ENCODE data around the gene MAP2K6. TPM values are rescaled to one million over a fixed set of nuclear protein-coding genes. Genes with fewer than 3 reads are reported as not detected.
A peak's percentile ranks its signal among the peaks of the same experiment; 100 is the strongest.

MAP2K6 gene
- total RNA-seq, 2 experiments from 2014 or later, result 2.4 to 2.7 TPM

DNA sequence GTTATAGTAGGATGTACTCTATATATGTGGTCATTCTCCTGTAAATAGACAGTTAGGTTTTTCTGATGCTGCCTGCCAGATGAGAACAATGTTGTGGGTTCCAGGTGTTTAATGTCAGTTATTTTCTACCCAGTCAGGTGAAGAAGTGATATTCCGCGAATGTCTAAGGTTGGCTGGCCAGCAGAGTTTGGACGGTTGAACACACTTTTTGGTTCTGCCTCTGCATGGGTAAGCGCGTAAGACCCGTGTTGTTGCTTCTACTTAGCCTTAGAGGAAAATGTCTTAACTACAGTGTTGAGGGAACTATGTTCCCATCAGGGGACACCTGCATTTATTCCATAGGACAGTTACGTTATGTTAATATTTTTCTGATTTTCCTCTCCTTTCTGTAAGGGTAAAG, 162.6 kb downstream of the MAP2K6 start:
- Mint-ChIP-seq H3K9me3 (no peaks in the 10 kb centered on the region), H3K27me3 (ENCODE audit: low read depth) (peaks cover 9% of the 10 kb centered on the region), H3K36me3 (ENCODE audit: low read depth) (no peaks in the 10 kb centered on the region), H3K4me3 (no peak overlapping the region), H3K27ac (no peak overlapping the region), H3K4me1 (ENCODE audit: low read depth) (peaks cover 7% of the 10 kb centered on the region)
- no peak for DNase-seq
- intact Hi-C loops (cut with micrococcal nuclease), result no loop called here
- CTCF ChIA-PET, result no interaction called here

GRCh38 chr17:69578385-69578936, 164.0 kb downstream of the MAP2K6 start:
- intact Hi-C loops (cut with micrococcal nuclease), result no loop called here
- Mint-ChIP-seq H3K9me3 (no peaks in the 10 kb centered on the region), H3K27ac (no peak overlapping the region), H3K27me3 (ENCODE audit: low read depth) (peaks cover 9% of the 10 kb centered on the region), H3K4me3 (no peak overlapping the region), H3K4me1 (ENCODE audit: low read depth) (peaks cover 7% of the 10 kb centered on the region), H3K36me3 (ENCODE audit: low read depth) (no peaks in the 10 kb centered on the region)
- DNase-seq, result no peak
- CTCF ChIA-PET, result no interaction called here

GRCh38 chr17:69579961-69580677, 165.6 kb downstream of the MAP2K6 start:
- Mint-ChIP-seq H3K36me3 (ENCODE audit: low read depth) (no peaks in the 10 kb centered on the region), H3K4me1 (ENCODE audit: low read depth) (peaks cover 7% of the 10 kb centered on the region), H3K27ac (no peak overlapping the region), H3K4me3 (no peak overlapping the region), H3K27me3 (ENCODE audit: low read depth) (peaks cover 9% of the 10 kb centered on the region), H3K9me3 (no peaks in the 10 kb centered on the region)
- DNase-seq, result no peak
- CTCF ChIA-PET, result no interaction called here
- intact Hi-C loops (cut with micrococcal nuclease), result no loop called here

- Mint-ChIP-seq H3K36me3 (ENCODE audit: low read depth) (no peaks in the 10 kb centered on the region), H3K4me1 (ENCODE audit: low read depth) (peaks cover 7% of the 10 kb centered on the region), H3K9me3 (no peaks in the 10 kb centered on the region), H3K4me3 (peak overlapping the region; percentile 61), H3K27me3 (ENCODE audit: low read depth) (peaks cover 9% of the 10 kb centered on the region), H3K27ac (peak overlapping the region; percentile 26)
- intact Hi-C loops (cut with micrococcal nuclease), result no loop called here
- DNase-seq, result peak; percentile 37
- CTCF ChIA-PET, result interaction anchor here (0.5 to 1.0 kb wide), 3 partner anchors 12 to 560 kb away, joined by 3 to 4 read pairs (median 3); no protein-coding TSS in a partner anchor
These were observed 166.8 kb downstream of the MAP2K6 start for GRCh38 chr17:69581061-69581961.

- Mint-ChIP-seq H3K4me3 (no peak overlapping the region), H3K9me3 (no peaks in the 10 kb centered on the region), H3K36me3 (ENCODE audit: low read depth) (no peaks in the 10 kb centered on the region), H3K27ac (no peak overlapping the region), H3K4me1 (ENCODE audit: low read depth) (no peaks in the 10 kb centered on the region), H3K27me3 (ENCODE audit: low read depth) (peaks cover 5% of the 10 kb centered on the region)
- no peak for DNase-seq
- CTCF ChIA-PET, result no interaction called here
- intact Hi-C loops (cut with micrococcal nuclease), result no loop called here
These were observed 173.8 kb downstream of the MAP2K6 start for GRCh38 chr17:69588316-69588715.

DNA sequence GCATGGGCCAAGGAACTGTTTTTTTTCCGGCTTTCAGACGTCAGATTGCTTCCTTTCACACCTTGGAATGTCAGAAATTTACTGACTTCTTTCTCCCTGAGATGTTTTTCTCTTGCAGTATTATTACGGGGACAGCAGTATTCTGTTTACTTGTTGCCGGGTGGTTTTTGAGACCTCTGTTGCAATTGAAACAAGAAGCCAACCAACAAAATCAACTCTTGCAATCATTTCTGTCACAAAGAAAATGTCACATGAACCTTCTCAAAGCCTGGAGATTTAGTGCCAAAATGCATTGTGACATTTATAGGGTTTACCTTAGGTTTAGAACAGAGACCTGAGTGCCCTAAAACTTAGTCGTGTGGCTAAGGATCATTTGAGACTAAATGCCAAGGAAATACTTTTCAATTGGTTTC, 174.3 kb downstream of the MAP2K6 start:
- Mint-ChIP-seq H3K36me3 (ENCODE audit: low read depth) (no peaks in the 10 kb centered on the region), H3K27ac (no peak overlapping the region), H3K4me3 (no peak overlapping the region), H3K4me1 (ENCODE audit: low read depth) (no peaks in the 10 kb centered on the region), H3K27me3 (ENCODE audit: low read depth) (peaks cover 5% of the 10 kb centered on the region), H3K9me3 (no peaks in the 10 kb centered on the region)
- intact Hi-C loops (cut with micrococcal nuclease), result no loop called here
- DNase-seq, result no peak
- CTCF ChIA-PET, result no interaction called here

DNA sequence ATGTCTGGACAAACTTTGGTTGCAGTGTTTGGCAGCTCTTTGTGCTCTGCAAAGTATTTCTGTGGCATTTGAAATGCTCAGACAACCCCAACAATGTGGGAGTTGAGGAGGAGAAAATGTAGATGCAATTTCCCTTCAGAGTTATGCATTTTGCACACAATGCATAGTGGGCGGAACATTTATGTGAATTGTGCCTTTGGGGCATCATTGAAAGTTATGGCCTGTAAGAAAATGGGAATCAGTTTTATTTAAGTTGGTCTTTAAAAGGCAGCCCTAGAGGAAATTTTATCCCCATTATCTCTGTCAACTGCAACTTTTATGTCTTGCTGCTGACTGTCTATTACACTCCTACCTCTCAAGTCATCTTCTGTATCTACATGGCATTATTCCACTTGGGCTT, 176.2 kb downstream of the MAP2K6 start:
- no peak for DNase-seq
- H3K27me3 Mint-ChIP-seq (ENCODE audit: low read depth), result peaks cover 5% of the 10 kb centered on the region
- no peaks in the 10 kb centered on the region for H3K4me1 Mint-ChIP-seq (ENCODE audit: low read depth)
- no peaks in the 10 kb centered on the region for H3K36me3 Mint-ChIP-seq (ENCODE audit: low read depth)
- H3K27ac Mint-ChIP-seq, result no peak overlapping the region
- intact Hi-C loops (cut with micrococcal nuclease), result no loop called here
- H3K9me3 Mint-ChIP-seq, result no peaks in the 10 kb centered on the region
- CTCF ChIA-PET, result no interaction called here
- H3K4me3 Mint-ChIP-seq, result no peak overlapping the region

DNA sequence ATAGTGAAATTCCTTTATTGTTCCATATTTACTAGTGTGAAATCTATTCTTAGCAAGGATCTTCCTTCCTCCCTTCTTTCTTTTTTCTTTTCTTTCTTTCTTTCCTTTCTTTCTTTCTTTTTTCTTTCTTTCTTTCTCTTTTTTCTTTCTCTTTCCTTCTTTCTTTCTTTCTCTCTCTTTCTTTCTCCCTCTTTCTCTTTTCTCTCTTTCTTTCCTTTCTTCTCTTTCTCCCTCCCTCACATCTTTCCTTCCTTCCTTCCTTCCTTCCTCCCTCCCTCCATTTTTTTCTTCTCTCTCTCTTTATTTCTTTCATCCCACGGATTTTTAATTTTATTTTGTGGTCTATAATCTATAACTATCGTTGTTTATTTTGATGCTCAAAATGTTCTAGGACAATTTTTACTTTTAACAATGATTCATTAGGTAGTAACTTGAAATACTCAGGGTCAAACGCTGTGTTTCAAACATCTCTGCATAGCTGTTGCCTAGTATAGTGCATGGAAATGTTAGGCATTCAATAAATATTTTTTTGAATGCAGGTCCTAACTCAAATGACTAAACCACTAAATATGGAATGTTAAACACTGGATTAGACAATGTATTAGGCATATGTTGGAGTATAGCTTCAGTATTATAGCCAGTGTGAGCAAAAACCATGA, 178.3 kb downstream of the MAP2K6 start:
- Mint-ChIP-seq H3K27ac (no peak overlapping the region), H3K4me1 (ENCODE audit: low read depth) (no peaks in the 10 kb centered on the region), H3K36me3 (ENCODE audit: low read depth) (no peaks in the 10 kb centered on the region), H3K4me3 (no peak overlapping the region), H3K27me3 (ENCODE audit: low read depth) (peaks cover 5% of the 10 kb centered on the region), H3K9me3 (no peaks in the 10 kb centered on the region)
- DNase-seq, result no peak
- intact Hi-C loops (cut with micrococcal nuclease), result no loop called here
- CTCF ChIA-PET, result no interaction called here

- CTCF ChIA-PET, result interaction anchor here (1.2 kb wide), 1 partner anchor 13 kb away, joined by 4 read pairs; no protein-coding TSS in a partner anchor
- no peaks in the 10 kb centered on the region for H3K9me3 Mint-ChIP-seq
- H3K4me1 Mint-ChIP-seq (ENCODE audit: low read depth), result no peaks in the 10 kb centered on the region
These were observed 178.8 kb downstream of the MAP2K6 start for GRCh38 chr17:69593351-69593715.

GRCh38 chr17:69593716-69594115, 179.2 kb downstream of the MAP2K6 start:
- no peak for DNase-seq
- intact Hi-C loops (cut with micrococcal nuclease), result no loop called here
- Mint-ChIP-seq H3K36me3 (ENCODE audit: low read depth) (no peaks in the 10 kb centered on the region), H3K27me3 (ENCODE audit: low read depth) (peaks cover 5% of the 10 kb centered on the region), H3K4me1 (ENCODE audit: low read depth) (no peaks in the 10 kb centered on the region), H3K4me3 (no peak overlapping the region), H3K27ac (no peak overlapping the region), H3K9me3 (no peaks in the 10 kb centered on the region)
- CTCF ChIA-PET, result interaction anchor here (1.2 kb wide), 1 partner anchor 13 kb away, joined by 4 read pairs; no protein-coding TSS in a partner anchor

More at GRCh38 chr17:69593351-69593715, 178.8 kb downstream of the MAP2K6 start:
- intact Hi-C loops (cut with micrococcal nuclease), result no loop called here
- no peaks in the 10 kb centered on the region for H3K36me3 Mint-ChIP-seq (ENCODE audit: low read depth)
- H3K4me3 Mint-ChIP-seq, result no peak overlapping the region
- DNase-seq, result no peak
- no peak overlapping the region for H3K27ac Mint-ChIP-seq
- peaks cover 5% of the 10 kb centered on the region for H3K27me3 Mint-ChIP-seq (ENCODE audit: low read depth)

DNA sequence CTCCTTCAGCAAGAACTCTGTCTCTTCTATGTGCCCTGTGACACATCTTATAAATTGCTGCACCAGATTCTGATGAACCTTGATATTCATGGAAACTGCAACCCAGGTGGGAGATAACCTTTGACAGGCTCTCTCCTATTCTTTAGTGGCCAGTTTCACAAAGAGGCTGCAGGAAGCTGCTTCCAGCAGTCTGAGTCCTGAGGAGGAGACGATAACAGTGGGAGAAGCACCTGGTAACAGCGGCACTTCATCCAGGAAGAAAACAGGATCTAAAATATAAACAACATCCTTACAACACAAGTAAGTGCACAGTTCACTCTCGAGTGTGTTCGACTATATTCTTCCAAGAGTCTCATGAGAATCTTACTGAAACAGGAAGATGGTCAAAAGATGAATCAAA, 180.1 kb downstream of the MAP2K6 start:
- Mint-ChIP-seq H3K36me3 (ENCODE audit: low read depth) (no peaks in the 10 kb centered on the region), H3K4me1 (ENCODE audit: low read depth) (no peaks in the 10 kb centered on the region), H3K27me3 (ENCODE audit: low read depth) (peaks cover 6% of the 10 kb centered on the region), H3K4me3 (no peak overlapping the region), H3K27ac (no peak overlapping the region), H3K9me3 (no peaks in the 10 kb centered on the region)
- CTCF ChIA-PET, result interaction anchor here (0.5 to 1.2 kb wide), 3 partner anchors 12 to 277 kb away, joined by 3 to 4 read pairs (median 3); no protein-coding TSS in a partner anchor
- DNase-seq, result no peak
- intact Hi-C loops (cut with micrococcal nuclease), result no loop called here

GRCh38 chr17:69596141-69596540, 181.6 kb downstream of the MAP2K6 start:
- Mint-ChIP-seq H3K27ac (no peak overlapping the region), H3K4me1 (ENCODE audit: low read depth) (no peaks in the 10 kb centered on the region), H3K4me3 (no peak overlapping the region), H3K27me3 (ENCODE audit: low read depth) (peaks cover 2% of the 10 kb centered on the region), H3K36me3 (ENCODE audit: low read depth) (no peaks in the 10 kb centered on the region), H3K9me3 (no peaks in the 10 kb centered on the region)
- intact Hi-C loops (cut with micrococcal nuclease), result no loop called here
- CTCF ChIA-PET, result no interaction called here
- DNase-seq, result no peak

Data from activated naive CD4-positive, alpha-beta T cell treated with anti-CD3 and anti-CD28 coated beads for 36 hours (primary cell).